Hematopoietic multipotent progenitor cell treated with erythropoietin and hydrocortisone succinate and interleukin-3 and kit ligand, for 6 days (in vitro differentiated cells): ENCODE measurements around the gene IFFO2.

Experiments
- DNase-seq: peaks from one replicate; pipeline ENCODE4 v3.0.0-alpha.2; 2015

IFFO2 gene

GRCh38 chr1:18934205-18935000 lies 22.1 kb downstream of the IFFO2 start:
- no peak for DNase-seq

- DNase-seq = no peak
Observed at GRCh38 chr1:18932879-18933278, 23.6 kb downstream of the IFFO2 start.

- DNase-seq = no peak
Observed at GRCh38 chr1:18932387-18932786, 24.1 kb downstream of the IFFO2 start.

- no peak for DNase-seq
Observed at GRCh38 chr1:18931730-18932129, 24.7 kb downstream of the IFFO2 start.

GRCh38 chr1:18929686-18930085 lies 26.8 kb downstream of the IFFO2 start:
- no peak for DNase-seq

GRCh38 chr1:18928985-18929384 lies 27.5 kb downstream of the IFFO2 start:
- DNase-seq = no peak

GRCh38 chr1:18928406-18928805 lies 28.1 kb downstream of the IFFO2 start:
- DNase-seq = no peak

- DNase-seq = peak; percentile 71
Observed at GRCh38 chr1:18927654-18928272, 28.7 kb downstream of the IFFO2 start.

GRCh38 chr1:18927082-18927653 lies 29.3 kb downstream of the IFFO2 start:
- DNase-seq = no peak

- DNase-seq = peak; percentile 78
Observed at GRCh38 chr1:18926315-18927081, 30.0 kb downstream of the IFFO2 start.

GRCh38 chr1:18925279-18925678 lies 31.2 kb downstream of the IFFO2 start:
- DNase-seq = no peak

GRCh38 chr1:18924221-18924691 lies 32.2 kb downstream of the IFFO2 start:
- no peak for DNase-seq

- DNase-seq = peak; percentile 63
Observed at GRCh38 chr1:18923756-18924211, 32.7 kb downstream of the IFFO2 start.

GRCh38 chr1:18922848-18923755 lies 33.4 kb downstream of the IFFO2 start:
- no peak for DNase-seq

GRCh38 chr1:18922319-18922726 lies 34.2 kb downstream of the IFFO2 start:
- DNase-seq = no peak

GRCh38 chr1:18921516-18922251 lies 34.8 kb downstream of the IFFO2 start:
- no peak for DNase-seq

- no peak for DNase-seq
Observed at GRCh38 chr1:18920931-18921330, 35.5 kb downstream of the IFFO2 start.

GRCh38 chr1:18919956-18920355 lies 36.5 kb downstream of the IFFO2 start:
- DNase-seq = no peak

- DNase-seq = no peak
Observed at GRCh38 chr1:18919197-18919905, 37.1 kb downstream of the IFFO2 start.

- DNase-seq = no peak
Observed at GRCh38 chr1:18918417-18918816, 38.1 kb downstream of the IFFO2 start.
